GM18907 (cell line): ENCODE data around the gene TRAPPC14.
"Not testable (repeated sequence)": the region's sequence is repeated elsewhere in the genome, so short reads cannot be mapped to it uniquely, and the experiment has no call there.

ENCODE experiments used
- ATAC-seq: cut with Tn5 transposase; IDR thresholded peaks from one replicate; pipeline ENCODE4 v1.9.1; 2021; ENCODE audit warnings: mild to moderate bottlenecking, moderate library complexity; ENCODE audit not compliant: unreplicated experiment

Gene TRAPPC14, protein sequence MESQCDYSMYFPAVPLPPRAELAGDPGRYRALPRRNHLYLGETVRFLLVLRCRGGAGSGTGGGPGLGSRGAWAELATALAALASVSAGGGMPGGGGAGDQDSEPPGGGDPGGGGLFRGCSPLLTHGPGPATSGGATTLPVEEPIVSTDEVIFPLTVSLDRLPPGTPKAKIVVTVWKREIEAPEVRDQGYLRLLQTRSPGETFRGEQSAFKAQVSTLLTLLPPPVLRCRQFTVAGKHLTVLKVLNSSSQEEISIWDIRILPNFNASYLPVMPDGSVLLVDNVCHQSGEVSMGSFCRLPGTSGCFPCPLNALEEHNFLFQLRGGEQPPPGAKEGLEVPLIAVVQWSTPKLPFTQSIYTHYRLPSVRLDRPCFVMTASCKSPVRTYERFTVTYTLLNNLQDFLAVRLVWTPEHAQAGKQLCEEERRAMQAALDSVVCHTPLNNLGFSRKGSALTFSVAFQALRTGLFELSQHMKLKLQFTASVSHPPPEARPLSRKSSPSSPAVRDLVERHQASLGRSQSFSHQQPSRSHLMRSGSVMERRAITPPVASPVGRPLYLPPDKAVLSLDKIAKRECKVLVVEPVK

DNA sequence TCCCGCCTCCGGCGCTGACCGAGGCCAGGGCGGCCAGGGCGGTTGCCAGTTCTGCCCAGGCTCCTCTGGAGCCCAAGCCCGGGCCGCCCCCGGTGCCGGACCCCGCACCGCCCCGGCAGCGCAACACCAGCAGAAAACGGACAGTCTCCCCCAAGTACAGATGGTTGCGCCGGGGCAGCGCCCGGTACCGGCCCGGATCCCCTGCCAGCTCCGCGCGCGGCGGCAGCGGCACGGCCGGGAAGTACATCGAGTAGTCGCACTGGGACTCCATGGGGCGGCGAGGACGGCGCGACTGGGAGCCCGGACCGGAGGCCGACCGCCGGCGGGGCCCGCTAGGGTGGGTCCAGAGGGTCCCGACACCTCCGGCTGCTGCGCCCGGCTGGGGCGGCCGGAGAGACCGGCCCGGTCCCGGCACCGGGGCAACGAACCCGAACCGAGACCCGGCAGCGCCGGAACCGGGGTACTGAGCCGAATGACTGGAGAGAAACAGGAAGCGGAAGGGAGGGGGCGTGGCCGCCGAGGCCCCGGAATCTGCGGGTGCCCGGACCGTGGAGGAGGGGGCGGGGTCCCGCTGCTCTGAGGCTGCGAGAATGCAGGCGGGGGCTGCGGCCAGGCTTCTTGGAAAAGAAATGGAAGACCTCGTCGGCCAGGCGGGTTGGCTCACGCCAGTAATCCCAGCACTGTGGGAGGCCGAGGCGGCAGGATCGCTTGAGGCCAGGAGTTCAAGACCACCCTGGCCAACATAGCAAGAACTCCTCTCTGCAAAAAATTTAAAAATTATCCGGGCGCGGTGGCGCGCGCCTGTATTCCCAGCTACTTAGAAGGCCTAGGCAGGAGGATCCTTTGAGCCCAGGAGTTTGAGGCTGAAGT is at the start of gene TRAPPC14:
Gene TRAPPC14, minus strand, starts transcription at position 495 of the 870 bp plus-strand sequence. Its CDS starts 224 bp downstream, at position 271.
- ATAC-seq: peak; percentile 64

DNA sequence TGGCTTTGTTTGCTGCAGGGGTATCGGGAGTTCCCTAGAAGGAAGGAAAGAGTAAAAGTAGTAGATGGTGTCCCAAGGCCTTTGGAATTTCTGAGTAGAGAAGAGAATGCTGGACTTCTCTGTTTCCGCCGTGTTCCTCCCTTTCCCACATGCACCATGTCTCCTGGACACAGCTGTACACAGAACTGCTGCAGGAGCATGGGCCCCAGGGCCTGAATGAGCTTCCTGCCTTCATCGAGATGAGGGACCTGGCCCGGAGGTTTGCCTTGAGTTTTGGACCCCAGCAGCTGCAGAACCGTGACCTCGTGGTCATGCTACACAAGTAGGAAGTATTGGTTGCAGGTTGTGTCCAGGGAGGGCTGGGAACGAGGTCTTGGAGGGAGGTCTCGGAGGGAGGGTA is 45.9 kb upstream of the TRAPPC14 start:
- no peak for ATAC-seq

DNA sequence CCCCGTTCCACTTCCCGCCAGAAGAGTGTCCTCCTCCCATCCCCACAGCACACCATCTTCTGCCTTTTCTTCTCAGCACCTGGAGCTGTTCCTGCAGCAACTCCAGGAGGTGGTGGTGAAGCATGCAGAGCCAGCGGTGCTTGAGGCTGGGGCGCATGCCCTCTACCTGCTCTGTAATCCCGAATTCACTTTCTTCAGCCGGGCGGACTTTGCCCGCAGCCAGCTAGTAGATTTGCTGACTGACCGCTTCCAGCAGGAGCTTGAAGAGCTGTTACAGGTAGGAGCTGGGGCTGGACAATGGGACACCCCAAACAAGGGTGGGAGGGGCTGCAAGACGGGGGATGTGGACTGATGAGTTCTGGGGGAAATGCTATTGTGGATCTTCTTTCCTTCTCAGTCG is 42.2 kb upstream of the TRAPPC14 start:
- ATAC-seq: no peak

DNA sequence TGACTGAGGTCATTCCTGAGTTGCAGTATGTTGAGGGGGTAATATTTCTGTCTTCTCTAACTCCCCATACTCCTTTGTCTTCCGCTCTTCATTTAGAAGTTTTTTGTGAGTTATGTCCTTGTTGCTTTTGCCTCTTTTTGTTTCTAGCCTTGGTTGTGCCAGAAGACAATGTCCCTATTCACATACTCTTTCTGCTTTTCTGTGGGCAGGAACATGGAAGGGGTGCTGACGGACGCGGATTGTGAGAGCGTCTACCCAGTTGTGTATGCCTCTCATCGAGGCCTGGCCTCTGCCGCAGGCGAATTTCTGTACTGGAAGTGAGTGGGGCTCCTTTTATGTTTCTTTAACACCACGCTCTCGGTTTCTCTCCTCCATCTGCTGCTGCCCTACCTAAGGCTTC is 39.7 kb upstream of the TRAPPC14 start:
- ATAC-seq: no peak

DNA sequence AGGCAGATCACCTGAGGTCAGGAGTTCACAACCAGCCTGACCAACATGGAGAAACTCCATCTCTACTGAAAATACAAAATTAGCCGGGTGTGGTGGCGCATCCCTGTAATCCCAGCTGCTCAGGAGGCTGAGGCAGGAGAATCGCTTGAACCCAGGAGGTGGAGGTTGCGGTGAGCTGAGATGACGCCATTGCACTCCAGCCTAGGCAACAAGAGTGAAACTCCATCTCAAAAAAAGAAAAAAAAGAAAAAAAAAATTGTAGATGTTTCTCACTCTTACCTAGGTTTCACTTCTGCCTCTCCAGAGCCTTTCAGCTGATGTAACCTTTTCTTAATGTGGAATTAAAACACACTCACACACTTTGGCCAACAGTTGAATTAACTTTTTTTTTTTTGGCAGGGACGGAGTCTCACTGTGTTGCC is 37.4 kb upstream of the TRAPPC14 start:
- ATAC-seq: not testable (repeated sequence)

DNA sequence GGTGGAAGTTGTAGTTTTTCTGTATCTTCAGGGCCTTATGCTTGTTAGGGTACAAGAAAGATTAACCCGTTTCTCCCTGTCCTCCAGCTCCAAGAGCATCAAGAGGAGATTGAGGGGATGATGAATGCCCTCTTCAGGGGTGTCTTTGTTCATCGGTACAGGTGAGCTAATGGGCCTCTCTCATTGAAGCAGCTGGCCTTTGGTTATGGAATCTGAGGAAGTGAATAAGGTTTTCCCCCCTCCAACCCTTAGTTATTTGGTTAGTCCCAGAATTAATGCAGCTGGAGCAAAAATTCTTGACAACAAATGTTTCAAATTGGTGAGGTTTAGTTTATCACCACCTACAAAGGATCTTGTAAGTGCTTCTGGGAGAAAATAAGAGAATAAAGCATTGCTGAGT is 36.7 kb upstream of the TRAPPC14 start:
- ATAC-seq: no peak

DNA sequence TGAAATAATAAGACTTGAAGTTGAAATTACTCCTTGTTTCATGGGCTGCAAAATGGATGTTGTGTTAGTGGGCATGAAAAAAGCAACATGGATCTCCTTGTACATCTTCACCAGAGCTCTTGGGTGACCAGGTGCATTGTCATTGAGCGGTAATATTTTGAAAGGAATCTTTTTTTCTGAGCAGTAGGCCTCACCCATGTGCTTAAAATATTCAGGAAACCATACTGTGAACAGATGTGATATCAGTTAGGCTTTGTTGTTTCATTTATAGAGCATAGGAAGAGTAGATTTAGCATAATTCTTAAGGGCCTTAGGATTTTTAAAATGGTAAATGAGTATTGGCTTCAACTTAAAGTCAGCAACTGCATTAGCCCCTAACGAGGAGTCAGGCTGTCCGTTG is 34.4 kb upstream of the TRAPPC14 start:
- ATAC-seq: no peak

DNA sequence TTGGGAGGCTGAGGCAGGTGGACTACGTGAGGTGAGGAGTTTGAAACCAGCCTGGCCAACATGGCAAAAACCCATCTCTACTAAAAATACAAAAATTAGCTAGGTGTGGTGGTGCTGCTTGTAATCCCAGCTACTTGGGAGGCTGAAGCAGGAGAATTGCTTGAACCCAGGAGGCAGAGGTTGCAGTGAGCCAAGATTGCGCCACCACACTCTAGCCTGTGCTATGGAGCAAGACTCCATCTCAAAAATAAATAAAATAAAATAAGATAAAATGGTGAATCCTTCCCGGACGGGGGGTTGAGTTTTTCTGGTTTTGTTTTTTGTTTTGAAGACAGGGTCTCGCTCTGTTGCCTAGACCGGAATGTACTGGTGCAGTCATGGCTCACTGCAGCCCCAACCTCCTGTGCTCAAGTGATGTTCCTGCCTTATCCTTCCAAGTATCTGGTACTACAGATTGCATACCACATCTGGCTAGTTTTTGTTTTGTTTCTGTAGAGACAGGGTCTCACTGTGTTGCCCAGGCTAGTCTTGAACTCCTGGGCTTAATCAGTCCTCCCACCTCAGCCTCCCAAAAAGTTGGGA is 33.8 kb upstream of the TRAPPC14 start:
- not testable (repeated sequence) for ATAC-seq

DNA sequence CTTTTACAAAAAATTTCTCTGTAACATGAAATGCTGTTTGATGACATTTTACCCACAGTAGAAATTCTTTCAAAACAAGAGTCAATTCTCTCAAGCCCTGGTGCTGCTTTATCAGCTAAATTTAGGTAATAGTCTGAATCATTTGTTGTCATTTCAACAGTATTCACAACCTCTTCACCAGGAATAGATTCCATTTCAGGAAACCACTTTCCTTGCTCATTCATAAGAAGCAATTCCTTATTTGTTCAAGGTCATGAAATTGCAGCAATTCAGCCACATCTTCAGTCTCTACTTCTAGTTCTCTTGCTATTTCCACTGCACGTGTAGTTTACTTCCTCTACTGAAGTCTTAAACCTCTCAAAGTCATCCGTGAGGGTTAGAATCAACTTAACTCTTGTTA is 33.3 kb upstream of the TRAPPC14 start:
- no peak for ATAC-seq

DNA sequence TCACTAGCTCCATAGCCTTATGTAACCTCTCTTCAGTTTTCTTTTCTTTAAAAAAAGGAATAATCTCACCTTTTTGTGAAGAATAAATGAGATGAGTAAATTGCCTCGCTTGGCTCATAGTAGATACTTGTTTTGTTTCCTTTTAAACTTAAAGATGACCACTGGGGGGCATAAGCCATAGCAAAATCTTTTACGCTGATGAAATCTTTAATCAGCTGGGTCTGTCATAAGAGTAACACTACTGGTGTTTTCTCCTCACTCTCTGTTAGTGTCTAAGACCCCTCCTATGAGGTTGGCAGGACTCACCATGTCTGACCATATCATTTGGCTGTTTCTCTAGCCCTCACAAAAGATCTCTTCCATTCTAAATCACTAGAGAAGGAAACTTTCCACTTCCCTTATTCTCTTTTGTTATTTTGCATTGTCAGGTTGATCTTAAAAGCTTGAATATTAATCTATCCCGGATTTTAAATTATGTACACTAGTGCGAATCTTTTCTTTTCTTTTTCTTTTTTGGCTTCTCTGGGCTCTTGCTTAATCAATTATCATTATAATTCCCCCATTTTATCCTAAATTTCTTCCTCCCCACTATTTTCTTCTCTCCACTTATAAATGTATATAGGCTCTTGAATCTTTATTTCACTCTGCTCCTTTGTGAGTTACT is 31.7 kb upstream of the TRAPPC14 start:
- ATAC-seq: peak; percentile 60

DNA sequence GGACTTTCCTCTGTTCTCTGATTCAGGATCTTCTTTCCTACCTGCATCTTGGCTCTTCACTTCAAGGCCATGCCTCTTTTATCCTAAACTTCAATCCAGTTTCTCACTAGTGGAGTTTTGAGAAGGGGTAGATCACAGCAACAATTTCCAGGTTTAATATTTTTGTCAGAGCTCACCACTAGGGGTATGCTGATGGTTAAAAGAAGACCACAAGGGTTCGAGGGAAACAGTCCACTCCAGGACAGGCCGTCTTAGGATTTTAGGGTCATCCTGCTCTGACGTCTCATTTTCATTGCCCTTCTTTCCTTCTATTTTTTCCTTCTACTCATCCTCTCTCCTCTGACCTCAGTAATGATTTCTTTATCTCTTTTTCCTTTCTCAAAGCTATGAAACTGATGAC is 30.5 kb upstream of the TRAPPC14 start:
- no peak for ATAC-seq

DNA sequence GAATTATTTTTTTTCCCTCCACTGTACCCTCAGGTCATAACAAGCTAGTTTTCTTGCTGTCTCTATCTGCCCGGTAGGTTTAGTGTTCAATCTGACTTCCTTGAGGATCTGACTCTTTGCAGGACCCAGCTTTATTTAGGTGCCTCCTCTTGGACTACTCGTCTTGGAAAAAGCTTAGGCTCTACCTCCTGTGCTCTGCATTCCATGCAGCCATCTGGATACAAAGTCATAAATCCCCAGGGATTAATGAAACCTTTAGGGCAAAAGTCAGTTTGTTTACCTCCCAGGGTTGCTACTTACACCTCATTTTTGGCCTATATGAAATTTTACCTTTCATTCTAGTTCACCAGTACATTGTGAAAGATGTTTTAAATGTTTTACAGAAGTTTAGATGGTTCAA is 27.2 kb upstream of the TRAPPC14 start:
- no peak for ATAC-seq

DNA sequence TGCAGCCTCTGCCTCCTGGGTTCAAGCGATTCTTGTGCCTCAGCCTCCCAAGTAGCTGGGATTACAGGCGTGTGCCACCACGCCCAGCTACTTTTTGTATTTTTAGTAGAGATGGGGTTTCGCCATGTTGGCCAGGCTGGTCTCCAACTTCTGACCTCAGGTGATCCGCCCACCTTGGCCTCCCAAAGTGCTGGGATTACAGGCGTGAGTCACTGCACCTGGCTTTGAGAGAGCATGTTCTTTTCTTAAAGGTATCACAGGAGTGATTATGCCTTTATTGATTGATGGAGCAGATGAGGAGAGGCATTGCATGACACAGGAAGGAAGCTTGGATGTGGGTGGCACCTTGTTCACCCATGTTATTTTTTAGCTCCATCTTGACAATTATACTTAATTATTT is 24.6 kb upstream of the TRAPPC14 start:
- not testable (repeated sequence) for ATAC-seq

DNA sequence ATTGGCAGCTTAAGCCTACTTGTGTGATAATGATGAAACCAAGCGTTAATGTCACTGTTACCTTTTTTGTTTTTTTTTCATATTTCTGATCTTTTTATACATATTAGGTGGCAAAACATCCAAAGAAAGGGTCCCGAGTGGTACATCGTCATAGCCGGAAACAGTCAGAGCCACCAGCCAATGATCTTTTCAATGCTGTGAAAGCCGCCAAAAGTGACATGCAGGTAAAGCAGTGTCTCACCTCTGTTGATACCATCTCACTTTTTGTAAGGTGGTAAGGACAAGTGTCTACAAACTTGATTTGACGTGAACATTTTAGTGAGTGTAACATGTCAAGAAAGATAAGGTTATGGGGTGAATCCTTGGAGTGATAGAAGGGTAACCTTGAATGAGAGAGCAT is 24.1 kb upstream of the TRAPPC14 start:
- not testable (repeated sequence) for ATAC-seq

DNA sequence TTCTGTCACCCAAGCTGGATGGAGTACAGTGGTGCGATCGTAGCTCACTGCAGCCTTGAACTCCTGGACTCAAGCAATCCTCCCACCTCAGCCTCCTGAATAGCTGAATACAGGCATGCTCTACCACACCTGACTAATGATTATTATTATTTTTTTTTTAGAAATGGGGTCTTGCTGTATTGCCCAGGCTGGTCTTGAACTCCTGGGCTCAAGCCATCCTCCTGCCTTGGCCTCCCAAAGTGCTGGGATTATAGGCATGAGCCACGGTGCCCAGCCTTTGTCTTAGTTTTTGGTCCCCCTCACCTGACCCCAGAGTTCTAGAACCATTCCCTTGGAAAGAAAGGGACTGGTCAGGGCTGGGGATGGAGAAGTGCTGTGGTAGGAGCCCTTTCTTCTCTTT is 21.6 kb upstream of the TRAPPC14 start:
- ATAC-seq: not testable (repeated sequence)

DNA sequence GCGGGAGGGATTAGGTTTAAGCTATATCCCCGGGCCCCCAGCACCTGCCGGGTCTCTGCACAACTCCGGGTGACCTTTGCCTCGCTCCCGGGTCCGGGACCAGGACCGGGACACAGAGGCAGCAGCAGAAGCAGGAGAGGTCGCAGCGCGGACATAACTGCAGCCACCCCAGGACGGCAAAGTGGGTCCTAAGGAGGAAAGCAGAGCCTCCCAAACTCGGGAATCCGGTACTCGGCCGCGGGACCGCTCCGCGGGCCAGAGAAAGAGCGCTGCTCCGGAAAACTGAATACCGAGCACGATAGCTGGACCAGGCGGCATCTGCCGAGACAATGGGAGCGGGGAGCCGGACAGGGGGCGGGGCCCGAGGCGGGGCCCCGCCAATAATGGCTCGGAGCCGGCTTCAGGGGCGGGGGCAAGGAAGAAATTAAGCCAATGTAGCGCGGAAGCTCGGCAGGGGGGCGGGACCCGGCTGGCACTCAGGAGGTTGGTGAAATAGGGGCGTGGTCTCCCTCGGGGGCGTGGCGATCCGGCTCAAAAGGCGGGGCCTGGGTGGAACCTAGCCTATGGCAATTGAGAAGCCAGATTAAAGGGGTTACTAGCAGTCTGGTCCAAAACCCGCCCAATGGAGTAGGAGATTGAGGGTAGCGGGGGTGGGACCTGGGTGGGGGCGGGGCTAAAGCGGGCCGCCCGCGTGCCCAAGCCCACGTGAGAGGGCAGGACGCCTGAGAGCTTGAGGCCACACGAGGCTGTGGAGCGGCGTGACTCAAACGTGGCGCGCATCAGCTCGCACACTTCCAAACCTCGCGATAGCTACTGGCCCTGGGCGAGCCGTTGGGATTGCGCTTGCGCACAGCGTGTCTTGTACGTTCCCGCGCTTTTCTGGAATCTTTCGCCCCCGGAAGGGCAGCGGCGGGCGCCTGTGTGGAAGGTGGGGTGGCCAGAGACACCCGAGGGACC is 18.8 kb upstream of the TRAPPC14 start, which contains the start of the genes GPC2 and STAG3:
Gene GPC2, minus strand, starts transcription at position 337 of the 957 bp plus-strand sequence. Its CDS starts 182 bp downstream, at position 155.
Gene STAG3, plus strand, starts transcription at position 874 of the 957 bp plus-strand sequence. CDS start 2,639 bp downstream, outside the sequence.
- peak; percentile 83 for ATAC-seq

DNA sequence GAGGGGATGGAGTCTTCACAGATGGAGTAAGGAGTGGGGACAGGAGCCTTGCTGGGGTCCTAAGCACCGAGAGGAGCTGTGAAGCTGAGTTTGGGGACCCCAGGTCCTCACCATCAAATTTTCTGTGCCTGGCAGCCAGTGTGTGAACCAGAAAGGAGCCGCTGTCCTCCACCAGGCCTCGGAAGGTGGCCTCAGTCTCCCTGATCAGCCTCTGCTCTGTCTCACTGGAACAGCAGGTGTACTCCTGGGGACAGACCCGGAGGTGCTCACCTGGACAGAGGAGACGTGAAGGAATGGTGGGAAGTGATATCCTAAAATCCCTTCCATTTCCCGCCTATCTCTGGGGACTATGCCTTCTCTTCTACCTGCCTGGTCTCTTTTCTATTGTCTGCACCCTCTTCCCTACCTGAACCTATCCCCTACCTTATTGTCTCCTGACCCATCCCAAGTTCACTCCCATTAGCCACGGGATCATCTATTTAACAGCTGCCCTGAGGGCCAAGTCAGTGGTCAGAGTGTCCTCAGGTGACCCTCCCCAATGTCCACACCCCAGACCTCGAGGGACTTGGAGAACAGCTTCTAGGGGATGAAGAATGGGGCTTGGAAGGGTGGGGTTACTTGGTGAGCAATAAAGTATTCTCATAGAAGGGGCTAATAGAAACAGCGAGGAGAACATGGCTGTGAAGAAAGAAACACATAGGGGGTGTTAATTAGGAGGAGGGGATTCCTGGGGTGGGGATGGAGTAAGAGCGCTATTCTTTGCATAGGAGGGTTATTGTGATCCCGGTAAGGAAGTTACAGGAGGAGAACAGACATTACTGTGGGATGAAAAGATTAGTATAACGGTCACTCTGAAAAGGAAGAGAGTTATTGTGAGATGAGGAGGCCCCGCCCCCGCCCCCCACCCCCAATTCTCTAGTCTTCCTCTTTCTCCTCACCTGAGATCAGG is 17.8 kb upstream of the TRAPPC14 start:
- no peak for ATAC-seq

DNA sequence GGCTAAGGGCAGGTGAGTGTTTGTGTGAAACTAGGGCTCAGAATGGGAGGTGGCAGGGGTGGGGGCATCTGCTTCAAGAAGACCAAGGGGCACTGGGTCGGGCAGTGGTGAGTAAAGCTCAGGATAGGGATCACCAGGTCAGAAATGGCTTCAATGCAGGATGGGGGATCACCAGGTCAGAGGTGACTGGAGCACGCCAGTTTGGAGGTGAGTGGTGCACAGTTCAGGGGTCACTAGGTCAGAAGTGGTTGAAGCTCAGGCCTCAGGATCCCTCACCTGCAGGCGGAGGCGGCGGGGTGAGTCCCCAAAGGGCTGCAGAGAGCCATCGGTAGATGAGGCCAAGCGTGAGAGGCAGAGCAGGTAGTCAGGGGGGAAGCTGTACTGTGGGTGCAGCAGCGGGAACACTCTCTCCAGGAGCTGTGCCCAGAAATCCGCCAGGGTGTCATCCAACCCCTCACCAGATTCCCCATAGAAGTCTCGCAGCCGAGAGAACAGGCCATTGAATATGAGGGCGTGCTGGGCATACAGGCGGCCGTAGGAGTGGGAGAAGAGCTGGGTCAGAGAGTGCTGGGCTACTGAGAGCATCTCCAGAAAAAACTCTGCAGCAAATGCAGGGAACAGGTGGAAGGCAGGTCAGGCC is 16.9 kb upstream of the TRAPPC14 start:
- ATAC-seq: no peak
